Testis (tissue), 2 donors: ENCODE measurements around the gene ACOX3.

Experiments used
- CTCF ChIP-seq, 3 experiments: fragments of 450-650 bp in 2 of 3; fragments of 200-600 bp in 1 of 3; sonication (generic) in 1 of 3; IDR thresholded peaks; one replicate each; pipeline ENCODE4 v1.5.1; 2016 to 2019; ENCODE audit warnings: antibody characterized with exemption in 3 of 3, mild to moderate bottlenecking in 2 of 3, moderate library complexity in 1 of 3
- POLR2A ChIP-seq: fragments of 450-650 bp; IDR thresholded peaks from one replicate; pipeline ENCODE4 v1.6.1; 2017; ENCODE audit warnings: antibody characterized with exemption, mild to moderate bottlenecking, moderate library complexity

DNA sequence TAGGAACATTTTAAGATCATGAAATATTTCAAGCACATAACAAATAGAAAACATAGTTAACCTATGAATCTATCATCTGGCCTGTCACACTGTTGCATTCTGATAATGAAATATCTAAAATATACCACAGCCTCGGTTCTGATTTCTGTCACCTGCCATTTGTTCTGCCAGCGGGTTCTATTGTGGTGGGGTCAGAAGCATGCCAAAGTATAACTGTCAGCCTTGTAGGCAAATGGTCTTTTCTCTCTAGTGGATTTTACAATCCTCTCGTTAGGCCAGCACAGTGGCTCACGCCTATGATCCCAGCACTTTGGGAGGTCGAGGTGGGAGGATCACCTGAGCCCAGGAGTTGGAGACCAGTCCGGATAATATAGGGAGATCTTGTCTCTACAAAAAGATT lies 123.0 kb downstream of the ACOX3 start:
- TF ChIP-seq CTCF (IDR thresholded peaks at IDR 0.05) (no peak), POLR2A (no peak)
